GM19025 (cell line): ENCODE measurements around the gene BRSK1.

Experiments used
- ATAC-seq: cut with Tn5 transposase; IDR thresholded peaks from one replicate; pipeline ENCODE4 v1.9.1; 2021; ENCODE audit warnings: mild to moderate bottlenecking, low read depth, moderate library complexity; ENCODE audit not compliant: unreplicated experiment

Gene BRSK1

GRCh38 chr19:55302318-55302703 is 18.5 kb downstream of the BRSK1 start:
- no peak for ATAC-seq

DNA sequence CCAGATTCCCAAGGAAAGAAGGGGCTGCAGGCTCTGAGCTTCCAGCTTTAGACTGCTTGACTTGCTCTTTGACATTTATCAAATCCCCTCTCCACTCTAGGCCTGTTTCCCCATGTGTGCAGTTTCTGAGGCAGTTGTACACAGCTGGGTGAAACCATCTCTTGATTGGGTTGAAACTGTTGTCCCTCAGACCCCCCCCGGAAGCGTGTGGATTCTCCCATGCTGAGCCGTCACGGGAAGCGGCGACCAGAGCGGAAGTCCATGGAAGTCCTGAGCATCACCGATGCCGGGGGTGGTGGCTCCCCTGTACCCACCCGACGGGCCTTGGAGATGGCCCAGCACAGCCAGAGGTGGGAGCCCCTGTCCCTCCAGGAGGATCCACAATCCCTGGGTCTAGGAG is 19.7 kb downstream of the BRSK1 start:
- no peak for ATAC-seq

DNA sequence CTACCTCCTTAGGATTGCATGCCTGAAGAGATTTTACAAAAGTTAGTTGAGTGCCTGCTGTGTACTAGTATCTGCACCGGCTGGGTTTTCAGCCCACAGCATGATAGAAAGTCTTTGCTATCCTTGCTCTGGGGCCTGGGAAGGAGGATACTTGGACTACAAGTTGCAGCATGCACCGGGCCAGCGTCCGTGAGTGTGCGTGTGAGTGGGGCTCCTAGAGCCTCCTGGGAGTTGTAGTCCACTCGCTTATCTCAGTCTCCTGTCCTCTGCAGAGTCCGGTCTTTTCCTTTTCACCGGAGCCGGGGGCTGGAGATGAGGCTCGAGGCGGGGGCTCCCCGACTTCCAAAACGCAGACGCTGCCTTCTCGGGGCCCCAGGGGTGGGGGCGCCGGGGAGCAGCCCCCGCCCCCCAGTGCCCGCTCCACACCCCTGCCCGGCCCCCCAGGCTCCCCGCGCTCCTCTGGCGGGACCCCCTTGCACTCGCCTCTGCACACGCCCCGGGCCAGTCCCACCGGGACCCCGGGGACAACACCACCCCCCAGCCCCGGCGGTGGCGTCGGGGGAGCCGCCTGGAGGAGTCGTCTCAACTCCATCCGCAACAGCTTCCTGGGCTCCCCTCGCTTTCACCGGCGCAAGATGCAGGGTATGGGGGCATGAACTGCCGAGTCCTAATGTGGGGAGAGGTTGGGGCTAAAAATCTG is 20.6 kb downstream of the BRSK1 start:
- ATAC-seq, result no peak

- no peak for ATAC-seq
These were observed 21.2 kb downstream of the BRSK1 start for GRCh38 chr19:55304980-55305379.

DNA sequence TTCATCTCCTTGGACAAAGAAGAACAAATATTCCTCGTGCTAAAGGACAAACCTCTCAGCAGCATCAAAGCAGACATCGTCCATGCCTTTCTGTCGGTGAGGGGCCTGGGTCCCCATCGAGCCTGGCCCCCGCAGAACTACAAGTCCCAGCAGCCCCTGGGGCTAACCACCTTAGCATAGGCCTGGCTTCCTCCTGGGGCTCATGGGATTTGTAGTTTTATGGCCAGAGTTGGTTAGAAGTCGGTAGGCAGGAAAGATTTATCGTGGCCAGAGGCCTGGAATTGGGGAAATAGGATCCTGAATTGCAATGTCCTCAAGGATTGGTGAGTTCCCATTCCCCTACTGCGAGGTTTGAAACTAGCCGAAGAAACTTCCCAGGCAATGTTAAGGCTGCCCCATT is 21.7 kb downstream of the BRSK1 start:
- no peak for ATAC-seq

- ATAC-seq, result no peak
These were observed 22.3 kb downstream of the BRSK1 start for GRCh38 chr19:55305983-55306562.

DNA sequence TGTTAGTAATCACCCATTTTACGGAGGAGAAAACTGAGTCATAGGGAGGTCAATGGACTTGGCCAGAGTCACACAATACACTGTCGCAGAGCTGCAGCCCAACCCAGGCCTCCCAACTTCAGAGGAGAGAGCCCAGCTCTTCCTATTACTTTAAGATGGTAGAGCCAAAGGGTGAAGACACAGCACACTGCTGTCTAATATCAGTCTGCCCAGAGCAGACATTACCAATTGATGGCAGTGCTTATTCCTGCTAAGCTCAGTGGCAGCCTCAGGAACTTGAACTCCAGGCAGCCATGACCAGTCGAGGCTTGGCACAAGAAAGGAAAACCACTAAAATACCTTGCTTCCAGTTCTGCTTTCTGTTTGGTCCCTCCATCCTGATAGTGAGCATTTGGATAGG is 22.9 kb downstream of the BRSK1 start:
- ATAC-seq, result no peak

DNA sequence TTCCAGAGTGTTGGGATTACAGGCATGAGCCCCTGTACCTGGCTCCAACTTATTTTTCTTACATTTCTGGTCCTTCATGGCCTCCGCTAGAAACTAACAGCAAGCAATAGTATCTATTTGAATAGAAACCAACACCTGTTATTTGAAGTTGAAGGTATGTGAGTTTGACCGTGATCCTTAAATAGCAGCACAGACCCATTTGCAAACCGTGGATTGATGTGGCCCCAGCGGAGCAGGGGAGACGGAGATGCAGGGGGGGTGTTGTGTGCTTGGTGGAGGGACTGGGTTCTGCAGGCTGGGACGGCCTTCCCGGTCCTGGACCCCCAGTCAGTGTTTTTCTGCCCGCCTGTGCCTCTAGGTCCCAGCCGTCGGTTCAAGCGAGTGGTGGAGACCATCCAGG is 24.5 kb downstream of the BRSK1 start:
- ATAC-seq, result no peak

DNA sequence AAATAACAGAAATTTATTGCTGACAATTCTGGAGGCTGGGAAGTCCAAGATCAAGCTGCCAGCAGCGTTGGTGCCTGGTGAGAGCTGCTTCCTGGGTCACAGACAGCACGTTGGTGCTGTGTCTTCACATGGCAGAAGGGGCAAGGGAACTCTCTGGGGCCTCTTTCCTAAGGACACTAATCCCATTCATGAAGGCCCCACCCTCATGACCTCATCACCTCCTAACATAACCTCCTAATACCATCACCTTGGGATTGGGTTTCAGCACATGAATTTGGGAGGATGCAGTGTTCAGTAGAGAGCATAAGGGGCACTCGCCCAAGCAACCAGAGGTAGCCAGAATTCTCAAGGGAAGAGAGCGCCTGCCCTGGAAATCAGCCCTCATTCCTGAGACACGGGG is 25.7 kb downstream of the BRSK1 start:
- no peak for ATAC-seq

DNA sequence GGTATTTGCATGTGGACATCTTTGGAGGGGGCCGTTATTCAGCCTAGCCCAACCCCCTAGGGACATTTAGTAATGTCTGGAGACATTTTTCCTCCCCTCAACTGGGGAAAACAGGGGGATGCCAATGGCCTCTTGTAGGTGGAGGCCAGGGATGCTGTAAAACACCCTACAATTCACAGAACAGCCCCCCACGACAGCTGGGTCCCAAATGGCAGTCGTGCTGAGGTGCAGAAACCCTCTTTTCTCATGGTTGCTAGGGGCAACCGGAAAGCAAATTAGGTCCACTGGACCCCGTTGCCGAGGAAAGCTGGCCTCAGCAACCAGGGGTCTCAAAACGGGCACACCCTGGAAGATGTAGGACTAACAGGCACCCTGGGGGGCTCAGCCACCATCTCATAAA is 26.7 kb downstream of the BRSK1 start:
- ATAC-seq, result no peak

DNA sequence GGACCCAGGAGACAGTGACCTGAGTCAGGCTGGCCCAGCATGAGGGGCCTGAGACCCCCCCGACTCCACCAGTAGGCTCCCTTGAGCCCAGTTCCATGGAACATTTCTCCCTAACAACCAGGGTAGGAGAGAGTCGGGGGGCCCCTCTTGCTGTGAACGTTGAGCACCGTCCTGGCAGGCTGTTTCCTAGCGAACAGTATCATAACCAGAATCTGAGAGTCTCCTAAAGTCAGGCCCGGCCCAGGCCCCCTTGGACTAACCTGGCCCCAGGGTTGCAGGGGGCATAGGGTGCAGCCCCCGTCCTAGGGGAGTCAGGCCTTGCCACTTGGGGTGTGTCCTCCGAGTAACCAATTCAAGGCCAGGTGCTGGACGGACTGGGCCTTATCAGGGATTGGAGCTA is 27.6 kb downstream of the BRSK1 start:
- ATAC-seq, result no peak

DNA sequence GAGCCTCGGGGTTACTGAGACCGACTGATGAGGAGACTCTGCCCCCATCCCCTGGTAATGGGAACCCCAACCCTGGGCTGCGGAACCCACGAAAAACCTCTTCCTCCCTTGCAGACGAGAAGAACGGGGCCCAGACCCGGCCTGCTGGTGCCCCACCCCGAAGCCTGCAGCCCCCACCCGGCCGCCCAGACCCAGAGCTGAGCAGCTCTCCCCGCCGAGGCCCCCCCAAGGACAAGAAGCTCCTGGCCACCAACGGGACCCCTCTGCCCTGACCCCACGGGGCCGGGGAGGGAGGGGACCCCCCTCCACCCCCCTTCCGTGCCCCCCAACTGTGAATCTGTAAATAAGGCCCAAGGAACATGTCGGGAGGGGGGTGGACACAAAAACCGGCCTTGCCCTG is 28.0 kb downstream of the BRSK1 start:
- no peak for ATAC-seq

GRCh38 chr19:55312621-55313512 is 29.1 kb downstream of the BRSK1 start:
- ATAC-seq, result no peak

DNA sequence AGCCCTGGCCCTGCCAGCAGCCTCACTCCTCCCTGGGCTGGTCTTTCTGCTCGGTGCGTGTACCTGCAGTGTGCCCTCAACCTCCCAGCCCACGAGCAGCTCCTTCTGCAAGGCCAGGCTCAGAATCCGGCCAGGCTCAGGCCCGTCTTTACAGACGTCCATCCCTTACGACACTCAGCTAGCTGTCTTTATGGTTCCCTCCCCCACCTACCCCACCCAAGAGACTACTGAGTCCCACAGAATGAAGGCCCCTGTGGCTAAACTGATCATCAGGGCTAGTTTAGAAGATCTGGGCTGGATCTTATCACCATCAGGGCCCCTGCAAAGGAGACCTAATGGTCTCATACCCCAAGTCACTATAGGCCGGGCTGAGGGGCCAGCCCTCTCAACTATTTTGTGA is 30.6 kb downstream of the BRSK1 start:
- ATAC-seq, result no peak

- ATAC-seq, result no peak
These were observed 32.2 kb downstream of the BRSK1 start for GRCh38 chr19:55315956-55316525.

DNA sequence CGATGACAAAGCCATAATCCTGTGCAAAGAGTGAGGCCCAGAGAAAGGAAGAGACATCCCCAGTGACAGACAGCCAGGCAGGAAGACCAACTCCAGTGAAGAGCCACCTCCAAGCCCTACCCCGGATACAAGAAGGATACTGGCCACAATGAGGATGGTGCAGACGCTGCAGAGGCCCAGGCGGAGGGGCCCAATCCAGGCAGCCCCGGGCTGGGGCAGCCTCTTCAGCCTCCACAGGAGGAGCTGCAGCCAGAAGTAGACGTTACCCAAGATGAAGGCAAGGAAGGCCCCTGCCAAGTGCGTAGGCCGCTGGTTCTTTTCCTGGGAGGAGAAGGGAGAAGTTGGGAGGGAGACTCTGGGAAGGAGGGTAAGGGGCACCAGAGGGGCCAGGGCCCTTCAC is 32.8 kb downstream of the BRSK1 start:
- ATAC-seq, result no peak

DNA sequence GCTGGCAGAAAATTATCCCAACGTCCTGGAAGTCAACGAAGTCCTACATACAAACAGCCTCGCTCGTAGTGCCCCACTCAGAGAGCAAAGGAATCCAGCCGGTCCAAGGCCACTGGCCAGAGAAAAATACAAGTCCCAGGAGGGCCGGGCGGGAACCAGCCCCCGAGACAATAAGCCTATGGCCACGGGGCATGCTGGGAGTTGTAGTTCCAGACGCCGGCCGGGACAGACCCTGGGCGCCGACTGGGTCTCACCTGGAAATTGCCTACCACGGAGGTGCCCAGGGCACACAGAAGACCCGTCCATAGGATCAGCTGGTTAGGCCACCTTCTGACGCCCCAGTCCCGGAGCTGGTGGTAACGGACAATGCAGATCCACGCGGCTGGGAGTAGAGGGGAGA is 36.0 kb downstream of the BRSK1 start:
- ATAC-seq, result no peak

GRCh38 chr19:55320844-55321419 is 37.1 kb downstream of the BRSK1 start:
- ATAC-seq, result no peak

DNA sequence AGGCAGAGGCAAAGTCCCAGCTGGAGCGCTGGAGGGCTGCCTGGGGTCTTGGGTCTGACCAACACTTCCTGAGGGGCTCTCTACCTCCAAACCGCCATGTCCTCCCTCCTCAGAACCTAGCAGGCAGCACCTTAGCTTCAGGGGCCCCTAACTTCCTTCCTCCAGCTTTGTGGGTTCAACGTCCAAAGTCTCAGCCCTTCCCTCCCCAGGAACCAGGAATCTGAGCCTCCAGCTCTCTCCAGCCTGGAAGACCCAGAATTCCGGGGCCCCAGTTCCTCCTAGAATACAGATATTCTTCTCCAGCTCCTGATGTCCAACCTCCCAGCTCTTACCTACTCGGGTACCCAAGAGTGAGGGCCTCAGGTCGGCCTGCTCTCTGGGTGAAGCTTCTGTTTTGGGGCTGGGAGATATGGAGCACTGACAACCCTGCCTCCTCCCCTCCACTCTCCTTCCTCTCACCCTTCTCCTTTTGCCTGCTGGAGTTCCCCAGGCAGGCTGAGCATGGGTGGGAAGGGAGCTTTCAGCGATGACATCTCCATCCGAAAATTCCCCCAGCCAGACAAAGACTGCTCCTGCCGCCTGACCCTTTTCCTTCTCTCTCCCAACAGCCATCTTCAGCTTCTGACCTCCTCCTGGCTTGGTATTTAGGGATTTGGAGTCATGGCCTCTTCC is 37.8 kb downstream of the BRSK1 start:
- no peak for ATAC-seq

DNA sequence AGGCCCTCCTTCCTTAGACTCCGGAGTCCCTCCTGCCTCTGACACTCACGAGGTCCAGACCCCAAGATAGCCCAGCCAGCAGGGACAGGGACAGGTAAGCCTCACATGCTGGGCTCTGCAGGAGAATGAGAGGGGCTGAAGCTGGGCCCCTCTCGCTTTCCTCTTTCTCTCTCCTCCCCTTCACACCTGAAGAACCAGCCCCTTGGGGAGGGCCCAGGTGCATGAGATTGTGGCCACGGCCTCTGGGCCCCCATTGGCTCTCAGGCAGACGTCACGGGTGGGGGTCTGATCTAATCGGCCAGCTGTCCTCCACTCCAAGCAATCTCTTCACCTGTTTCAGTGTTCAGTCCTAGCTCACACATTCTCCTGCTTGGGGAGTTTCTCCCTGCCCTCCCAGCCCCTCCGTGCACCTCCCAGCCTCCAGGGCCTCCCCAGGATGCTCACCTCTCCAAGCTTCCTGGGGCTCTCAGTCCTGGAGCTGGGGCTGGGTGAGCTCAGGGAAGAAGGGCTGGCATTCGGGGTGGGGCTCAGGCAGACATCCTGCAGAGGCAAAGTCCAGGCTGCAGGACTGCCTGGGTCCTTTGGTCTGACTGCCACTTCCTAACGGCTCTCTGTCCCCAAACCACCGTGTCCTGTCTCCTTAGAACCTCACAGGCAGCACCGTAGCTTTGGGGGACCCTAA is 38.5 kb downstream of the BRSK1 start:
- no peak for ATAC-seq
